ENCODE results near the gene ACTG1. TPM values are rescaled to one million over a fixed set of nuclear protein-coding genes. Genes with fewer than 3 reads are reported as not detected.

ACTG1 gene
- total and polyA plus RNA-seq, 2 of the 4 experiments (the other 2 are of a cell fraction): 10,907 to 15,732 TPM

GRCh38 chr17:81508639-81509206, 3.9 kb downstream of the ACTG1 start:
- Histone ChIP-seq H3K14ac (replicated peaks; ENCODE audit: low read depth, low read length) (peak overlapping the region; percentile 93), H3K18ac (ENCODE audit: low read depth, low read length) (no peak overlapping the region), H4K91ac (ENCODE audit: insufficient read depth, low read depth, low read length) (no peak overlapping the region), H3K56ac (ENCODE audit: extremely low read depth, insufficient read depth, low read length) (0 out of 2 replicates have a peak overlapping the region, but pooled peaks have one; percentile 50), H4K8ac (ENCODE audit: low read depth in 2 of 2, low read length in 2 of 2) (peak overlapping the region in 1 of 2 experiments; percentile 41; a peak in 2 of 4 replicates), H3K4me1 (ENCODE audit: control insufficient read depth, insufficient read depth, low read length) (no peaks in the 10 kb centered on the region; the same call in 1 of the 2 replicates), H3K79me1 (ENCODE audit: low read depth in 1 of 2, low read length in 2 of 2) (peaks cover 0 to 35% of the 10 kb centered on the region in 2 experiments; a peak in 2 of 4 replicates), H3K4me2 (ENCODE audit: low read depth, low read length) (peak overlapping the region; percentile 70), H3K9me3 (ENCODE audit: control insufficient read depth, insufficient read depth, low read length) (no peaks in the 10 kb centered on the region), H2AK9ac (replicated peaks; ENCODE audit: low read depth, low read length, poor library complexity) (peak overlapping the region; percentile 38), H4K5ac (ENCODE audit: low read depth, low read length) (no peak overlapping the region), H2BK15ac (ENCODE audit: low read depth, low read length) (no peak overlapping the region), H2BK20ac (ENCODE audit: low read depth, low read length) (no peak overlapping the region), H3K9ac (ENCODE audit: low read depth, low read length) (peak overlapping the region; percentile 98), H2BK5ac (ENCODE audit: low read depth, low read length, poor library complexity, severe bottlenecking) (no peak overlapping the region), H3K4me3 (ENCODE audit: insufficient read depth, low read depth, low read length) (peak overlapping the region; percentile 79), H3K36me3 (ENCODE audit: control insufficient read depth, insufficient read depth, low read length) (peaks cover 37% of the 10 kb centered on the region), H2BK120ac (ENCODE audit: low read depth, low read length) (no peak overlapping the region), H3K4ac (ENCODE audit: low read depth, low read length) (no peak overlapping the region), H3K27ac (ENCODE audit: insufficient read depth, low read length) (no peak overlapping the region), H2AK5ac (ENCODE audit: low read depth, low read length) (no peak overlapping the region), H2AFZ (replicated peaks; ENCODE audit: low read length, poor library complexity) (peak overlapping the region; percentile 58), H3K27me3 (ENCODE audit: control insufficient read depth, insufficient read depth, low read length) (no peaks in the 10 kb centered on the region), H4K20me1 (ENCODE audit: insufficient read depth, low read length) (peaks cover 61% of the 10 kb centered on the region), H3K23ac (ENCODE audit: low read depth, low read length) (peak overlapping the region; percentile 68), H3K9me1 (ENCODE audit: insufficient read depth, low read length) (no peaks in the 10 kb centered on the region)
- intact Hi-C loops (cut with micrococcal nuclease): no loop called here
- ChIA-PET POLR2A (ENCODE audit: unreplicated experiment) (interaction anchor here (0.6 to 1.8 kb wide), 5 partner anchors 8 to 796 kb away, joined by 3 to 16 read pairs (median 4); no protein-coding TSS in a partner anchor), CTCF (interaction anchor here (0.7 kb wide), 2 partner anchors 12 to 93 kb away, joined by 3 read pairs; no protein-coding TSS in a partner anchor)
- in situ Hi-C loops (cut with MboI; ENCODE audit: low sequenced_read_pairs): no loop called here
- no TSS peak for BruUV-seq (replicated peaks)
- ATAC-seq (ENCODE audit: low read depth) (0 out of 2 replicates have a peak, but pooled peaks have one; percentile 0), DNase-seq (peak; percentile 52)
- TF ChIP-seq RAD21 (IDR thresholded peaks at IDR 0.05; ENCODE audit: low read length) (no peak), CTCF (conservative IDR thresholded peaks at IDR 0.05; ENCODE audit: low read depth, low read length) (no peak), POLR2A (IDR thresholded peaks at IDR 0.05; ENCODE audit: low read depth, low read length) (peak; percentile 58; the same call in 1 of the 2 replicates), CEBPB (IDR thresholded peaks at IDR 0.05; ENCODE audit: low read depth, low read length) (no peak)
- dilution Hi-C loops (cut with HindIII; ENCODE audit: low sequenced_read_pairs, unreplicated experiment): no loop called here
- WGBS, 2 experiments (ENCODE audit: extremely low coverage in 2 of 2, insufficient read length in 1 of 2): 73% methylated on average over 6 of the region's 10 CpGs; no CpG with 5 or more reads in 1 of the 2 experiments
